A549 (cell line): ENCODE results near the gene UBR7. TPM values are rescaled to one million over a fixed set of nuclear protein-coding genes. Genes with fewer than 3 reads are reported as not detected.

Source experiments
- ATAC-seq, 2 experiments: fragments of 200-7000 bp in 1 of 2; fragments of >200 bp in 1 of 2; cut with Nextera tagmentation in 1 of 2; cut with Tn5 transposase in 1 of 2; 3 replicates each; pipeline versions ENCODE4 v1.8.0 to v1.9.1; 2018 to 2020; ENCODE audit warnings: mild to moderate bottlenecking in 1 of 2, moderate library complexity in 1 of 2
- CTCF ChIA-PET: fragments of 300-600 bp; sonication (Branson Sonifier 250); formaldehyde crosslinking; extraction: SDS; loops from one replicate; lab custom pipeline; 2021; ENCODE audit warnings: antibody characterized with exemption, inconsistent platforms; lab: Yijun Ruan, JAX
- POLR2A ChIA-PET: fragments of 350-600 bp; formaldehyde crosslinking; extraction: SDS; loops from one replicate; lab custom pipeline; 2021; ENCODE audit warnings: antibody characterized with exemption, inconsistent platforms; lab: Yijun Ruan, JAX
- DNase-seq, 2 experiments: peaks; one replicate each; pipeline versions ENCODE4 v3.0.0 to v3.0.0-alpha.2; 2011 to 2016; ENCODE audit warnings: low read depth in 1 of 2, low spot score in 1 of 2
- FAIRE-seq: peaks from 2 replicates; lab custom pipeline; 2011; peaks lifted over from hg19 to GRCh38; lab: Jason Lieb, UNC
- H3K27ac ChIP-seq, 2 experiments: fragments of >200 bp; sonication (Bioruptor Twin); formaldehyde crosslinking; 3 replicates each; pipeline ENCODE4 v1.5.1; 2016 to 2017
- H3K4me1 ChIP-seq: fragments of >200 bp; sonication (Bioruptor Twin); formaldehyde crosslinking; 3 replicates; pipeline ENCODE4 v1.6.1; 2016
- H3K4me2 ChIP-seq: fragments of >200 bp; sonication (Bioruptor Twin); formaldehyde crosslinking; 3 replicates; pipeline ENCODE4 v1.6.1; 2016
- H3K4me3 ChIP-seq: fragments of >200 bp; sonication (Bioruptor Twin); formaldehyde crosslinking; 3 replicates; pipeline ENCODE4 v1.5.1; 2016
- H3K9me3 ChIP-seq: fragments of >200 bp; sonication (Bioruptor Twin); formaldehyde crosslinking; 3 replicates; pipeline ENCODE4 v1.6.1; 2016
- ATOH8 ChIP-seq: fragments of 250-450 bp; sonication (Bioruptor Pico); IDR thresholded peaks from 2 replicates; pipeline ENCODE4 v1.5.0; 2020; ENCODE audit warnings: low read depth, mild to moderate bottlenecking, moderate library complexity
- BCL3 ChIP-seq: fragments of >200 bp; sonication (Bioruptor Twin); formaldehyde crosslinking; IDR thresholded peaks from 3 replicates; pipeline ENCODE4 v1.6.1; 2016
- CHD4 ChIP-seq: fragments of 200-600 bp; sonication (generic); IDR thresholded peaks from 2 replicates; pipeline ENCODE4 v1.6.1; 2016; ENCODE audit warnings: antibody characterized with exemption, mild to moderate bottlenecking, borderline replicate concordance
- CTCF ChIP-seq: fragments of >200 bp; sonication (Bioruptor Twin); formaldehyde crosslinking; IDR thresholded peaks from 3 replicates; pipeline ENCODE4 v1.5.1; 2016
- EHF ChIP-seq: fragments of 250-450 bp; sonication (Bioruptor Pico); IDR thresholded peaks from 2 replicates; pipeline ENCODE4 v1.5.0; 2020; ENCODE audit warnings: mild to moderate bottlenecking
- EHMT2 ChIP-seq: fragments of 200-600 bp; sonication (generic); IDR thresholded peaks from 2 replicates; pipeline ENCODE4 v1.6.1; 2016; ENCODE audit warnings: antibody characterized with exemption, low read depth, mild to moderate bottlenecking, moderate library complexity
- ESRRA ChIP-seq: fragments of 150-350 bp; IDR thresholded peaks from 2 replicates; pipeline ENCODE4 v1.6.1; 2014; ENCODE audit warnings: mild to moderate bottlenecking, low read length, borderline replicate concordance
- FOSB ChIP-seq: fragments of 250-450 bp; sonication (Bioruptor Pico); IDR thresholded peaks from 2 replicates; pipeline ENCODE4 v1.5.0; 2020; ENCODE audit warnings: mild to moderate bottlenecking, moderate library complexity
- FOSL2 ChIP-seq, 2 experiments: fragments of 450-650 bp in 1 of 2; fragments of >200 bp in 1 of 2; sonication (Bioruptor Twin) in 1 of 2; formaldehyde crosslinking; IDR thresholded peaks; 2 replicates each; pipeline versions ENCODE4 v1.5.0 to v1.6.1; 2016 to 2020; ENCODE audit warnings: mild to moderate bottlenecking in 1 of 2, moderate library complexity in 1 of 2
- FOXS1 ChIP-seq: fragments of 250-450 bp; sonication (Bioruptor Pico); IDR thresholded peaks from 2 replicates; pipeline ENCODE4 v1.5.0; 2020; ENCODE audit warnings: mild to moderate bottlenecking, moderate library complexity
- KDM1A ChIP-seq: fragments of 200-600 bp; sonication (generic); IDR thresholded peaks from 2 replicates; pipeline ENCODE4 v1.6.1; 2016; ENCODE audit warnings: low read depth, mild to moderate bottlenecking
- PBX3 ChIP-seq: IDR thresholded peaks from 2 replicates; pipeline ENCODE4 v1.6.1; 2012
- POLR2A ChIP-seq: IDR thresholded peaks from 2 replicates; pipeline ENCODE4 v1.6.1; 2012; ENCODE audit warnings: mild to moderate bottlenecking, low read length
- RARB ChIP-seq: fragments of 250-450 bp; sonication (Bioruptor Pico); IDR thresholded peaks from 2 replicates; pipeline ENCODE4 v1.8.0; 2021; ENCODE audit warnings: mild to moderate bottlenecking, moderate library complexity
- RNF2 ChIP-seq: fragments of 200-600 bp; sonication (generic); IDR thresholded peaks from 2 replicates; pipeline ENCODE4 v1.6.1; 2016; ENCODE audit warnings: low read depth, mild to moderate bottlenecking, antibody characterized with exemption, moderate library complexity, borderline replicate concordance
- SMC3 ChIP-seq: fragments of >200 bp; sonication (Bioruptor Twin); formaldehyde crosslinking; IDR thresholded peaks from 3 replicates; pipeline ENCODE4 v1.6.1; 2018; ENCODE audit warnings: inconsistent platforms
- SREBF2 ChIP-seq: fragments of 450-650 bp; IDR thresholded peaks from 2 replicates; pipeline ENCODE4 v1.6.1; 2014; ENCODE audit warnings: mild to moderate bottlenecking, moderate library complexity
- TFCP2L1 ChIP-seq: fragments of 250-450 bp; sonication (Bioruptor Pico); IDR thresholded peaks from 2 replicates; pipeline ENCODE4 v1.5.0; 2021; ENCODE audit warnings: mild to moderate bottlenecking
- TP53 ChIP-seq: fragments of 250-450 bp; sonication (Bioruptor Pico); IDR thresholded peaks from 2 replicates; pipeline ENCODE4 v1.5.0; 2021; ENCODE audit warnings: mild to moderate bottlenecking, moderate library complexity
- ZC3H11A ChIP-seq: fragments of 450-650 bp; IDR thresholded peaks from 2 replicates; pipeline ENCODE4 v1.6.1; 2014; ENCODE audit warnings: antibody characterized with exemption, mild to moderate bottlenecking
- ZFP36 ChIP-seq: fragments of 450-650 bp; IDR thresholded peaks from 2 replicates; pipeline ENCODE4 v1.6.1; 2014; ENCODE audit warnings: borderline replicate concordance; ENCODE audit not compliant: partially characterized antibody
- ZNF302 ChIP-seq: fragments of 250-450 bp; sonication (Bioruptor Pico); IDR thresholded peaks from 2 replicates; pipeline ENCODE4 v1.9.0; 2021; ENCODE audit warnings: inconsistent platforms, mild to moderate bottlenecking, moderate library complexity
- ZSCAN20 ChIP-seq: fragments of 250-450 bp; sonication (Bioruptor Pico); IDR thresholded peaks from 2 replicates; pipeline ENCODE4 v1.8.0; 2022; ENCODE audit warnings: mild to moderate bottlenecking, moderate library complexity
- WGBS: methylation state at CpG from one replicate; pipeline ENCODE4 v1.1.6; 2017; ENCODE audit errors: missing lambda C conversion rate; 5-methylcytosine and 5-hydroxymethylcytosine counted together
- polyA plus RNA-seq, 4 experiments: library from polyadenylated mRNA; depleted of rRNA in 3 of 4; stranded (reverse); fragments of >200 nt; fragmentation: RNase III in 1 of 4; extraction: RNeasy Plus Mini Kit Qiagen cat#74134 plus additional on column Dnase treatment in 1 of 4; gene quantifications; 2 replicates in 3 of 4; 3 replicates in 1 of 4; pipeline ENCODE4 v1.2.3, GENCODE V29; 2011 to 2017

Gene UBR7
- polyA plus RNA-seq, 2 of the 4 experiments (the other 2 are of a cell fraction) = 37.0 to 40.4 TPM

- DNase-seq (no peak), FAIRE-seq (no peak), ATAC-seq (no peak)
- ChIA-PET POLR2A (interaction anchor here (1.2 kb wide), 1 partner anchor 11 kb away, joined by 4 read pairs; the partner anchor contains the start of gene MOAP1), CTCF (interaction anchor here (0.6 to 1.9 kb wide), 5 partner anchors 10 to 82 kb away, joined by 3 to 7 read pairs (median 4); partner anchors contain the start of genes GON7 and UBR7)
- no peak overlapping the region for H3K27ac ChIP-seq
- no peak overlapping the region for H3K4me3 ChIP-seq
- H3K4me1 ChIP-seq = no peaks in the 10 kb centered on the region
- H3K9me3 ChIP-seq = no peaks in the 10 kb centered on the region
- no peak overlapping the region for H3K4me2 ChIP-seq
- TF ChIP-seq TFCP2L1 (no peak), ZC3H11A (no peak), PBX3 (no peak), ZSCAN20 (CRISPR knock-in tag) (no peak), EHMT2 (no peak), FOSL2 (IDR thresholded peaks at IDR 0.05) (no peak), FOSL2 (CRISPR knock-in tag; IDR thresholded peaks at IDR 0.05) (no peak), TP53 (CRISPR knock-in tag) (no peak), SMC3 (no peak), ESRRA (no peak), RARB (CRISPR knock-in tag) (no peak), ATOH8 (CRISPR knock-in tag) (no peak), RNF2 (no peak), CTCF (no peak), CHD4 (no peak), SREBF2 (no peak), KDM1A (no peak), POLR2A (no peak), ZFP36 (no peak), EHF (CRISPR knock-in tag) (no peak)
- WGBS = 100% methylated on average over 1 of the region's 1 CpG
Measured at GRCh38 chr14:93195316-93195999, 11.6 kb upstream of the UBR7 start.

GRCh38 chr14:93199031-93199430 is 8.0 kb upstream of the UBR7 start:
- POLR2A ChIA-PET = interaction anchor here (0.6 kb wide), 2 partner anchors 14 to 195 kb away, joined by 3 to 4 read pairs; partner anchors contain the start of genes LYSET and MOAP1
- CTCF ChIA-PET = interaction anchor here (1.0 kb wide), 1 partner anchor 86 kb away, joined by 5 read pairs; no protein-coding TSS in a partner anchor
- 92% methylated on average over 4 of the region's 4 CpGs for WGBS
- no peak overlapping the region for H3K4me3 ChIP-seq
- no peak for DNase-seq
- H3K4me2 ChIP-seq = no peak overlapping the region
- no peak for FAIRE-seq
- H3K27ac ChIP-seq = no peak overlapping the region
- no peaks in the 10 kb centered on the region for H3K9me3 ChIP-seq
- ATAC-seq = no peak
- TF ChIP-seq KDM1A (no peak), FOXS1 (CRISPR knock-in tag) (no peak), ZNF302 (CRISPR knock-in tag) (no peak), BCL3 (no peak), FOSB (CRISPR knock-in tag) (no peak), EHMT2 (no peak), ZC3H11A (no peak), ZSCAN20 (CRISPR knock-in tag) (no peak)
- no peaks in the 10 kb centered on the region for H3K4me1 ChIP-seq
